H1 (cell line): ENCODE measurements around the gene NETO1.

Experiments
- CTCF ChIP-seq, 3 experiments: IDR thresholded peaks; 1 replicate in 2 of 3; 2 replicates in 1 of 3; pipeline versions ENCODE4 v1.5.1 to v1.6.1; 2011; ENCODE audit warnings: low read length in 3 of 3, mild to moderate bottlenecking in 3 of 3, inconsistent platforms in 2 of 3, low read depth in 1 of 3, moderate library complexity in 1 of 3; ENCODE audit not compliant: insufficient read depth in 1 of 3; ENCODE audit errors: control extremely low read depth in 1 of 3
- KDM5A ChIP-seq: fragments of 200-600 bp; IDR thresholded peaks from 2 replicates; pipeline ENCODE4 v1.7.1; 2012; ENCODE audit warnings: mild to moderate bottlenecking, low read length, inconsistent platforms, mixed read lengths
- POLR2A ChIP-seq, 2 experiments: IDR thresholded peaks; 1 replicate in 1 of 2; 2 replicates in 1 of 2; pipeline ENCODE4 v1.6.1; 2011; ENCODE audit warnings: low read depth in 2 of 2, low read length in 2 of 2, mild to moderate bottlenecking in 2 of 2; ENCODE audit errors: control extremely low read depth in 1 of 2
- RAD21 ChIP-seq, 2 experiments: IDR thresholded peaks in 1 of 2; conservative IDR thresholded peaks in 1 of 2; 2 replicates each; pipeline ENCODE4 v1.6.1; 2011; ENCODE audit warnings: low read depth in 2 of 2, low read length in 2 of 2, improper control_type of control experiment in 1 of 2, inconsistent platforms in 1 of 2, mild to moderate bottlenecking in 1 of 2, moderate library complexity in 1 of 2

DNA sequence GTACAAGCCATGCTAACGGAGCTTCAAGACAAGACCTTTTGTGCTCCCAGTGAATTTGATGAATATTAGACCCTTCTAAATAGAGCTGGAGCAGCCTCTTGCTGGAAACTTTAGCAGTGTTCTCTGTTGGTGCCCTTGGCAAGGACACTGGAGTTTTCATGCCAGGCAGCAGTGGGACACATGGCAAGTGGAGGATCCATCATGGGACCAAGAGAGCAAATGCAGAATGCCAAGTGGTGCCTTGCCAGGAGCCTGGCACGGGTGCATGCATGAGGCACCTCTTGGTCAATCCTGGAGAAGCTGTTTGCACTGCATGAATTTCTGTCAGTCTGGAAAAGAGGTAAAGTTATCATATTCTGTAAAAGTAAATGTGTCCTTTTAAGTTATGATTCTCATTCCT, 59.1 kb downstream of the NETO1 start:
- TF ChIP-seq CTCF (IDR thresholded peaks at IDR 0.05; ENCODE audit: control extremely low read depth in 1 of 3, insufficient read depth in 1 of 3, low read depth in 1 of 3, low read length in 3 of 3) (no peak), POLR2A (IDR thresholded peaks at IDR 0.05; ENCODE audit: control extremely low read depth in 1 of 2, low read depth in 2 of 2, low read length in 2 of 2) (no peak), RAD21 (IDR thresholded peaks at IDR 0.05 in 1 of 2, conservative IDR thresholded peaks at IDR 0.05 in 1 of 2; ENCODE audit: low read depth in 2 of 2, low read length in 2 of 2) (no peak), KDM5A (no peak)
